PFSK-1 (cell line): ENCODE measurements around the gene DDI2.
A peak's percentile ranks its signal among the peaks of the same experiment; 100 is the strongest.

Experiments used
- FOXP2 ChIP-seq: optimal IDR thresholded peaks from 2 replicates; pipeline ENCODE3; 2011; ENCODE audit warnings: borderline replicate concordance, control low read depth, inconsistent platforms; ENCODE audit not compliant: insufficient read depth; ENCODE audit errors: extremely low read length, extremely low read depth
- POLR2AphosphoS5 ChIP-seq: IDR thresholded peaks from 2 replicates; pipeline ENCODE4 v1.6.1; 2012; ENCODE audit warnings: low read depth, mild to moderate bottlenecking, control low read depth, low read length, moderate library complexity
- SIN3A ChIP-seq: IDR thresholded peaks from 2 replicates; pipeline ENCODE4 v1.6.1; 2012; ENCODE audit warnings: mild to moderate bottlenecking, low read length, moderate library complexity, borderline replicate concordance; ENCODE audit not compliant: insufficient read depth
- TAF1 ChIP-seq: IDR thresholded peaks from 2 replicates; pipeline ENCODE4 v1.6.1; 2012; ENCODE audit warnings: low read length, control low read depth, borderline replicate concordance; ENCODE audit not compliant: insufficient read depth
- TF ChIP-seq, protein P1 (sequence below), 2 experiments: IDR thresholded peaks; 2 replicates each; pipeline versions ENCODE4 v1.6.1 to v1.8.0; 2011 to 2012; ENCODE audit warnings: low read depth in 2 of 2, low read length in 2 of 2, control low read depth in 1 of 2, inconsistent platforms in 1 of 2, mild to moderate bottlenecking in 1 of 2, moderate library complexity in 1 of 2; ENCODE audit not compliant: insufficient read depth in 1 of 2

The DDI2 gene

DNA sequence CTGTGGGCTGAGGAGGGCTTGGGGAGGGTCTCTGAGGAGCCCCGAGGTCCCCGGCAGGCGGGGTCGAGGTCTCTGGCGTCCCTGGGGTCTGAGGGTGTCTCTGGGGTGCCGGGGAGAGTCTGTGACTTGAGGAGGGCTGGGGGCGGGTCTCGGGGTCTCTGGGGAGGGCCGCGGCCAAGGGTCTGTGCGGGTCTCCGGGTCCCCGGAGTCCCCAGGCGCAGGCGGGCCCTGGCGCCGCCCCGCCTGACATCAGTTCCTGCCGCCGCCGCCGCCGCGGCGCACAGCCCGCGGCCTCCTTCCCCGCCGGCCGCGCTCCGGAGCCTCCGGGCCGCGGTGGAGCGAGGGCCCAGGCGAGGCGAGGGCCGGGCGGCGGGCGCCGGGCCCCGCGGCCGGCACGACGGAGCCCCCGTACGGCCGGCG lies 66.8 kb downstream of the DDI2 start, which contains the start of gene PLEKHM2:
PLEKHM2 (plus strand) TSS at position 279 of the 420 bp plus-strand sequence. CDS start 239 bp downstream, outside the sequence.
- TF ChIP-seq, protein P1, sequence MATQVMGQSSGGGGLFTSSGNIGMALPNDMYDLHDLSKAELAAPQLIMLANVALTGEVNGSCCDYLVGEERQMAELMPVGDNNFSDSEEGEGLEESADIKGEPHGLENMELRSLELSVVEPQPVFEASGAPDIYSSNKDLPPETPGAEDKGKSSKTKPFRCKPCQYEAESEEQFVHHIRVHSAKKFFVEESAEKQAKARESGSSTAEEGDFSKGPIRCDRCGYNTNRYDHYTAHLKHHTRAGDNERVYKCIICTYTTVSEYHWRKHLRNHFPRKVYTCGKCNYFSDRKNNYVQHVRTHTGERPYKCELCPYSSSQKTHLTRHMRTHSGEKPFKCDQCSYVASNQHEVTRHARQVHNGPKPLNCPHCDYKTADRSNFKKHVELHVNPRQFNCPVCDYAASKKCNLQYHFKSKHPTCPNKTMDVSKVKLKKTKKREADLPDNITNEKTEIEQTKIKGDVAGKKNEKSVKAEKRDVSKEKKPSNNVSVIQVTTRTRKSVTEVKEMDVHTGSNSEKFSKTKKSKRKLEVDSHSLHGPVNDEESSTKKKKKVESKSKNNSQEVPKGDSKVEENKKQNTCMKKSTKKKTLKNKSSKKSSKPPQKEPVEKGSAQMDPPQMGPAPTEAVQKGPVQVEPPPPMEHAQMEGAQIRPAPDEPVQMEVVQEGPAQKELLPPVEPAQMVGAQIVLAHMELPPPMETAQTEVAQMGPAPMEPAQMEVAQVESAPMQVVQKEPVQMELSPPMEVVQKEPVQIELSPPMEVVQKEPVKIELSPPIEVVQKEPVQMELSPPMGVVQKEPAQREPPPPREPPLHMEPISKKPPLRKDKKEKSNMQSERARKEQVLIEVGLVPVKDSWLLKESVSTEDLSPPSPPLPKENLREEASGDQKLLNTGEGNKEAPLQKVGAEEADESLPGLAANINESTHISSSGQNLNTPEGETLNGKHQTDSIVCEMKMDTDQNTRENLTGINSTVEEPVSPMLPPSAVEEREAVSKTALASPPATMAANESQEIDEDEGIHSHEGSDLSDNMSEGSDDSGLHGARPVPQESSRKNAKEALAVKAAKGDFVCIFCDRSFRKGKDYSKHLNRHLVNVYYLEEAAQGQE (IDR thresholded peaks at IDR 0.05; ENCODE audit: insufficient read depth in 1 of 2, low read depth in 2 of 2, low read length in 2 of 2) = no peak
- TF ChIP-seq POLR2AphosphoS5 = peak; percentile 52; the same call in 1 of the 2 replicates

DNA sequence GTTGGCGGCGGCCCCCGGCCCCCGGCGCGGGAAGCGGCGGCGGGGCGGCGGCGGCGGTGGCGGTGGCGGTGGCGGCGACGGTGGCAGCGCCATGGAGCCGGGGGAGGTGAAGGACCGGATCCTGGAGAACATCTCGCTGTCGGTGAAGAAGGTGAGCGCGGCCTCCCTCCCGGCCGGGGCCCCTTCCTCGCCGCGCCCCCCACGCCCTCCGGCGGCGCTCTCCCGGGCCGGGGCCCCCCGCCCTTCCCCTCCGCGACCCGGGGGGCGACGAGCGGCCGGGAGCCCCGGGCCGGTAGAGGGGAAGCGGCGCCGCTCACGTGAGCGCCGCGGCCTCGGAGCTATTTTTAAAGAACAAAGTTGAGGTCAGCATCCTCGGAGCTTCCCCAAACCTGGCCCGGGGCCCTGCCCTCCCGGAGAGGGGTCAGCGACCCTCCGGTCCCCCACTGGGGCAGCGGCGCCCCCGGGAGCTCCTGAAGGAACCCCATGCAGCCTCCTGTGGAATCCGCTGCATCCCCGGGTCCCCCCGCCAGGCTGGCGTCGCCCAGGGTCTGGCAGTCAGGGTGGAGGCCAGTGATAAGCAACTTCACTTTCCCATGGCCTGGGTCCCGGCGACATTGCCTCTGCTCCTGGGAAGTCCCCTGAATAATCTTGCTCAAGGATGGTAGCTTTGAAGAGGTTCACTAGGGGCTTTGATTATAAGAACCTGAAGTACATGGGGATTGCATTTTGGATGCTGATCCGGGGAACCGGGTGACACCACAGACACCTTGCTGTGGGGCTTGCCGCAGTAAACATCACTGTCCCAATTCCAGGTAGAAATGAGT lies 67.4 kb downstream of the DDI2 start:
- TF ChIP-seq SIN3A = no peak
- TF ChIP-seq, protein P1 (IDR thresholded peaks at IDR 0.05; ENCODE audit: insufficient read depth in 1 of 2, low read depth in 2 of 2, low read length in 2 of 2) = no peak
- TF ChIP-seq TAF1 = no peak
- no peak for TF ChIP-seq POLR2AphosphoS5
- TF ChIP-seq FOXP2 = no peak

DNA sequence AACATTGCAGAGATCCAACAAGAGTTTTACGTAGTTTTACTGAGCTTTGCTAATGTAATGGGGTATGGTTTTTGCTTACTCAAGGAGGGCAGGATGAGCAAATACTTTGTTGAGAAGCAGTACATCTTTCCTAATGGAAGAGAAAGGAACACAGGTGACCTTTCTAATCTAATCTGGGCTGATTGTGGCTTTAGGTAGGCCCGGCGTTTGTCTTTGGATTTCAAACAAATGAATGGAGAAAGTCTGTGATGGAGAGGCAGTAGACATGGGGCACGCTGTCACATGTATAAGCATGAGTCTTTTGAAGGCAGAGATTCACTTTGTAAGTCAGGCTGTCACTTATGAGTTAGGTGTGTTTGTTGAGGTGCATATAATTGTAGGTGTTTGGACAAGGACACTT lies 68.6 kb downstream of the DDI2 start:
- TF ChIP-seq SIN3A (no peak), TAF1 (no peak), POLR2AphosphoS5 (no peak), FOXP2 (no peak)
- TF ChIP-seq, protein P1 (IDR thresholded peaks at IDR 0.05; ENCODE audit: insufficient read depth in 1 of 2, low read depth in 2 of 2, low read length in 2 of 2) = no peak

DNA sequence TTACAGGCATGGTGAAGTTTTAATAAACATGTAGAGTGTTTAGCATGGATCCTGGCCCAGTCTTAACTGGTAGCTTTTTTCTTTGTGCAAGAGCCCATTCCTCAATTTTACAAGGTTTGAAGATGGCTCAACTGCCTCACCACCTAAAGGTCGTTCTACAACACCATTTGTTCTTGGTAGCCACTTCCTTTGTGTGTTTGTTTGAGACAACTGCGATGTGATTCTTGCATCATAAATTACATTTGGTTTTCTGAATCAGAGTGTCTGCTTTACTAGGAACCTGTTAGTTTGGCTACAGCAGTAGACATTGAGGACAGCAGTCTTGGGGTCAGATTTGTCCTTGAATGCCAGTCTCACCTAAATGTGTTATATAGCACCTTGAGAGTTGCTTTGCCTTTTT lies 70.2 kb downstream of the DDI2 start:
- TF ChIP-seq FOXP2 = no peak
- TF ChIP-seq POLR2AphosphoS5 = no peak
- TF ChIP-seq SIN3A = no peak
- TF ChIP-seq, protein P1 (IDR thresholded peaks at IDR 0.05; ENCODE audit: insufficient read depth in 1 of 2, low read depth in 2 of 2, low read length in 2 of 2) = no peak
- TF ChIP-seq TAF1 = no peak
